ENCODE measurements around the gene PIGP.
"Not testable (repeated sequence)": the region's sequence is repeated elsewhere in the genome, so short reads cannot be mapped to it uniquely, and the experiment has no call there.

GRCh38 chr21:37034394-37034793, 38.5 kb downstream of the PIGP start:
- not testable (repeated sequence) for TF ChIP-seq POLR2A (IDR thresholded peaks at IDR 0.05; ENCODE audit: low read depth, low read length); CTCF (IDR thresholded peaks at IDR 0.05; ENCODE audit: extremely low read depth in 1 of 2, insufficient read depth in 1 of 2, low read depth in 1 of 2, low read length in 2 of 2); JUN (IDR thresholded peaks at IDR 0.05; ENCODE audit: borderline replicate concordance, insufficient read depth, insufficient read length, low read depth); POLR2AphosphoS5 (IDR thresholded peaks at IDR 0.05; ENCODE audit: insufficient read depth, low read depth, low read length); MAX (IDR thresholded peaks at IDR 0.05; ENCODE audit: insufficient read depth, insufficient read length)

Data from endothelial cell of umbilical vein (primary cell).